ENCODE measurements around the gene PTPRD. TPM values are rescaled to one million over a fixed set of nuclear protein-coding genes. Genes with fewer than 3 reads are reported as not detected.
"Not testable (repeated sequence)": the region's sequence is repeated elsewhere in the genome, so short reads cannot be mapped to it uniquely, and the experiment has no call there.

PTPRD gene
- total RNA-seq, 1 donor from 2014 or later: 336 TPM

DNA sequence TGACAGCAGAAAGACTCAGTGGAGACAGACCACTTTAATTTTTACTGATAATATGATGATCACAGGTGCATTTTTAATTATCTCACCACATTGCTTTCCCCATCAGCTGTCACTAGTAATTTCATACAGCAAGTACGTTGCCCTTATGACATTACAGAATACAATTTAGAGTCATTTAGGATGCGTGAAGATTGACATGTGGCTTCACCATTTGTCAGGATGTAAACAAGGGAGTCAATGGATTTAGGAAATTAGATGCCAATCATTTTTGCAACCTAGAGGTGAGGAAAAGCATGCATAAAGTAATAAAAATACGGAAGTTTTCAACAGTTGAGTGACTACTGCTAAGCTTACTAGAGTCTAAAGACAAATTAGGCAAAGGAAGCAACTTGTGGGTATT lies 1129.6 kb downstream of the PTPRD start:
- DNase-seq: no peak

DNA sequence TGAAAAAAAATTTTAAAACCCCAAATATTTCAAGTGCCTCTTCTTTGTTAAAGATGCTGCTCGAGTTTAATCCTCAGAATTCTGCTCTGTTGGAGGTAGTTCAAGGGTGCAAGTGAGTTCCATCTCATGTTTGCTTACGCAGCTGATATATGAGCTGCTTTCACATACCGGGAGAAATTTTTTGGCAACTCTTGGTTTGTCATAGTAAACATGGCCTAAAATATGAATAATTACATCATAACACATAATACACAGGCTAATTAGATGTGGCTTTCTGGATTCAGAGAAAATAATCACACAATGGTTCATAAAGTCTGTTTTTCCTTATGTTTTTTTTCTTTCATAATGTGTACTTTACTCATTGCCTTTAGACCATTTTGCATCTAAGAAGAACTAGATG lies 1134.1 kb downstream of the PTPRD start:
- DNase-seq: no peak

DNA sequence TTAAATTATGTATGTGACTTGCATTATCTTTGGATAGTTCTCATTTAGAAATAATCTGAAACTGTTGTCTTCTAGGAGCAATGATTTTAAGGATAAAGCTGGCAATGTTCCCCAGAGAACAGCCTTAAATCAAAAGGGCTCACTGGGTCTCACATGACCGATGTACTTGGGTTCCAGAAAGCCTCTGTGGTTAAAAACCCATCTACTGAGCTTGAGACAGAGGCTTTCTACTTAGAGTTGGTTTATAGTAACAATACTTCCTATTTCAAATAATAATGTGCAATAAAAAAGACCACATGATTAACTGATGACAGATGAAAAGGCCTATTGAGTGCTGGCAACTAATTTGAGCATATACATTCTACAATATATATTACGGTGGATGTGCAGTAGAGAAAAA lies 1143.5 kb downstream of the PTPRD start:
- no peak for DNase-seq

DNA sequence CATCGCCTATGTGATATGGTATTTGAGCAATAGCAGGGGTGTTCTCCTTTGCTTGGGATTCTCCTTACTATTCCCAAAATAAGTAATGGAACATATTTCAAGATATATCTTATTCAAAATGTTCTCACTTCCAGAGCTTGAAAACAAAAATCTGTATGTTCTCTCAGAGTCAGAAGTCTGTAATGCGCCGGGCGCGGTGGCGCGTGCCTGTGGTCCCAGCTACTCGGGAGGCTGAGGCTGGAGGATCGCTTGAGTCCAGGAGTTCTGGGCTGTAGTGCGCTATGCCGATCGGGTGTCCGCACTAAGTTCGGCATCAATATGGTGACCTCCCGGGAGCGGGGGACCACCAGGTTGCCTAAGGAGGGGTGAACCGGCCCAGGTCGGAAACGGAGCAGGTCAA lies 1170.9 kb downstream of the PTPRD start:
- DNase-seq: not testable (repeated sequence)

DNA sequence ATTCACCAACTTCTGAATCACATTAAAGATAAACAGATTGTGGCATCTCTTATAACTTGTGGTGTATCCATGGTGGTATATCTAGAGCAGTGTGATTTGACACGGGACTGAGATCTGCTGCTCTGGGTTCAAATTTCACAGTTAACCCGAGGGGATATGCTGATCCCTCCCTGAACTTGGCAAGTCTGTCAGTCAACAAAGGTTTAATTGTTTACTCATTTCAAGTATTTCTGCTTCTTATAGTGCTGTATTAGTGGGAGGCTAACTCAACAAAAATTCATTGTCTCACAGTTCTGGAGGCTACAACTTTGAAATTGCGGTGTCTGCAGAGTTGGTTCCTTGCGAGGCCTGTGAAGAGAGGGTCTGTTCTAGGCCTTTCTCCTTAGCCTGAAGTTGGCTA lies 1175.2 kb downstream of the PTPRD start:
- DNase-seq: no peak

DNA sequence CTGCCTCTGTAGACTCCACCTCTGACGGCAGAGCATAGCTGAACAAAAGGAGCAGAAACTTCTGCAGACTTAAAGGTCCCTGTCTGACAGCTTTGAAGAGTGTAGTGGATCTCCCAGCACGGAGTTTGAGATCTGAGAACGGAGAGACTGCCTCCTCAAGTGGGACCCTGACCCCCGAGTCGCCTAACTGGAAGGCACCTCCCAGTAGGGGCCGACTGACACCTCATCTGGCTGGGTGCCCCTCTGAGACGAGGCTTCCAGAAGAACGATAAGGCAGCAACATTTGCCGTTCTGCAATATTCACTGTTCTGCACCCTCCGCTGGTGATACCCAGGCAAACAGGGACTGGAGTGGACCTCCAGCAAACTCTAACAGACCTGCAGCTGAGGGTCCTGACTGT lies 1186.3 kb downstream of the PTPRD start:
- not testable (repeated sequence) for DNase-seq

DNA sequence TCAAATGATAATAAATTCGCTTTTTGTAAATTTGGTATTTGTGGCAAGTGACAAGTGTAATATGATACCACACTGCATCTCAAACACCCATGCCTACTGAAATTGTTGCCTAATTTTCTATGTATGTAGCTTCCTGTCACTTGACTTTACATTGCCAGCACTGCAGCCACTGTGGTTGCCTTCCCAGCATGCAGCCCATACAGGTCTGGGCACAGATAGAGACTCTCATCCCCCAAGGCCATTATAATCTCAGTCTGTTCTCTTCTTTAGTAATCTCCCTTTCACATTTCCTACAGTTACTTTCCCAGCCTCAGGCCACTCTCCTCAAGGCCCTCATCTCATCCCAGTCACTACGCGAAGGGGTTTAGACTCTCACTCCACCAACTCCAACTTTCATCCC lies 1200.6 kb downstream of the PTPRD start:
- DNase-seq: no peak

DNA sequence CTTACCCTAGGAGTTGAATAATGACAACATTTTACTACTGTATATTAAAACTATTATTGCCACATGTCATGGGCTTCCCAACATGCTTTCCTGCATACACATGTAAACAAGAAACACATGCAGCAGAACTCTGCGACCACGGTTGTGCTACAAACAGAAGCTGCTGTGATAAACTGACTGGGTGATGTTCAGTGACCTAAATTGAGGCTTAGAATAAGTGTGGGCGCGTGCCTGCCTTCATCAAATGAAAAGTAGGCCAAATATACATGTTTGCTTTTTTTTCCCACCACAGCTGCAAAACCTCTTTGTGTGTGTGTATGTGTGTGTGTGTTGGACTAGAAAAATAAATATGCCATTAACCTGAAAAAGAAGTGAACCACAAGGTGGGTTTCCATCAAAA lies 1202.1 kb downstream of the PTPRD start:
- no peak for DNase-seq

DNA sequence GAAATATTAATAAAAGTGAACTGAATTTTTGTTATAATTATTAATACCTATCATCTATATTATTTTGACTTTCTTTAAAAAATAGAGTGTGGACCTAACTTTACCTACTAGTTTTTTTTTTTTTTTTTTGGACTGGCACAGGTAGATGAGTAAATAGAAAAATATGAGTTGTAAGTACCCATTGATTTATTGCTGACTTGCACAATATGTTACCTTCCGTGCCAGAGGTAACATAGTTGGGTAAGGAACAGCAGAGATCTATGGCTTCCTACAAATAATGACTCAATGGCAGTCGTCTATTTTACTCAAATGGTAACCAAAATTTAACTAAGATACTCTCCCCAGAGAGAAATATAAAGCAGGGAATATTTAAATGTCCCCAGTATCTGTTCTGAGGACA lies 1212.8 kb downstream of the PTPRD start:
- DNase-seq: no peak

DNA sequence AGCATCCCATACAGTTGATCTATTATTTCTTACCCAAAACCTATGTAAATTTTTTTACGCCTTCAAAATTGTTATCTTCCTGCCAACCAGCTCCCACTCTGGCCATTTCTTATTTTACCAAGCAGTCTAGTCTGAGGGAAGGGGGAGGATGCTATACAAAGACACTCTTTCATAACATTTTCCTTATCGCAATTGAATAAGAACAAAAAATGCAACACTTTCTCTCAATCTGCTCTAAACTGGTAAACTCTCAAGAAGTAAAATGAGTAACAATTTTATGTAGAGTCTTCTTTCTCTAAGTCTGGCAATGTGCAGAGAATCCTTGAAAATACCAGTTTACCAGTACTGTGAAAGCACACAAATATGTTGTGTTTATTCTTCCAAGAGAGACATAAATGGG lies 1216.3 kb downstream of the PTPRD start:
- DNase-seq: no peak

DNA sequence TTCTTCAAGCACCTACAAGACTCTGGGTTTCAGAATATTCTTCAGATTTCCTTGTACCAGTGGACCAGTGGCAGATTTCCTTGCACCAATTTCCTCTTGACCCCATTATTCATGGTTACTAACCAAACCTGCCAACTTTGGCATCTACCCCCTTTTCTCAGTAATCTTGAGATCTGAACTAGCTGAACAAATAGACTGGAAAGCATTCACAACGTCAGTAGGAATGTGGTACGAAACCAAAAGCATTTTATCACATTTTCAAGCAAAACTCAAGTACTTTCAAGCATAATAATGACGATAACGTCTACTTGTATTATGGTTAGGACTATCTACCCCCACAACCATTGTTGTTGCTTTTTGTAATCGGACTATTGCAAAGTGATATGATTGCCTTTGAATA lies 1217.3 kb downstream of the PTPRD start:
- no peak for DNase-seq

DNA sequence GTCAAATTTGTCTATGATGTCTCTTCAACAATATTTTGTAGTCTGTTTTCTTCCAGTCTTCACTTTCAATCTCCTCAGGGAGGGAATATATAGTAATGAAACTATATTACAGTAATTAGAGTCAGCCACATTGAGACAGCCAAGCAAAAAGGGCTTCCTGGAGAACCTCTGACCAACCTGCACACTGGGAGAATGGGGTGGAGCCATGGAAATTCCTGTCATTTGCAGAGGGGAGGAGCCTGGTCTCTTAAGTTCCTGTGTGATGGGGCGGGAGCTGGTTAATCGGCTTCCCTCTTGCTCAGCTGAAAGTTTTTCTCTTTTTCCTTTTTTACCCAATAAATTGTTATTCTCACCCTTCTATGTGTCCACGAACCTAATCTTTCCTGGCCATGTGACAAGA lies 1220.0 kb downstream of the PTPRD start:
- no peak for DNase-seq

DNA sequence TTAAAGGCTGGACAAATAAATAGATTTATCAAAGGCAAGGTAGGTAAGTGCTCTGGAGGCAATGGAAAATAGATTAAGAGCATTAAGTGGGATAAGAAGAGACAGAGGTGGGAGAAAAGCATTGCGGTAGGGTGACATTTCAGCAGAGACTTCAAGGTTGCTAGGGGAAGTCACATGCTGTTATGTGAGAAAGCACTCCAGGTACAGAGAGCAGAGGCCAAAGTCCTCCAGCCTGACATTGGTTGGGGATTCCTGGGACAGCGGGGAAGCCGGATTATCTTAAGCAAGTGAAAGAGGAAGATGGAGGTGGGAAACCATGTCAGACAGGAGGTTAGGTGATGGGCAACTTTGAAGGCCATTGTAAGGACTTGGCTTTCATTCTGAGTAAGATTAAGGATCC lies 1222.9 kb downstream of the PTPRD start:
- no peak for DNase-seq

DNA sequence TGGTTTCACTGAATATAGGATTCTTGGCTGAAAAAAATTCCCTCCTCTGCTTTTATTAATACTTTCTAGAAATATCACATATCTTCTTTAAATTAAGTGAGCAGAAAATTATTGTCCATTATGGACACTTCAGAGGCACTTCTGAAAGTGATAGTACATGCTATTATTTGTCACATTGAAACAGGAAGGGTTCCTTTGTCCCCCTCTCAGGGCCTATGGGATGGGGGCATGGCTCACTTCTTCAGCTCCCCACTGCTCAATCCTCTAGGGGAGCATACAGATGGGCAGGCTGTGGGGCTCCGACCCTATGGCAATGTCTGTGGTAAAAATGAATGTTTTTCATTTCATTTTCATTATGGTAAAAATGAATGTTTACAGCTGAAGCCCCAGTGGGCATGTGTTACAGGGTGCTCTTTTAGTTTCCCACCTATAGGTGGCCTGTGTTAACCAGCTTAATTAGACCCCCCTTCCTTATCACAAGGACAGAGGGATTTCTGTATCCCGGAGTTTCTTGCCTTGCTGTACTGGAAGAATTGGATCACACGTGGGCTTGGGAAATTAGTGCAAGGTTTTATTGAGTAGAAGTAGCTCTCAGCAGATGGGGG lies 1225.2 kb downstream of the PTPRD start:
- DNase-seq: no peak

DNA sequence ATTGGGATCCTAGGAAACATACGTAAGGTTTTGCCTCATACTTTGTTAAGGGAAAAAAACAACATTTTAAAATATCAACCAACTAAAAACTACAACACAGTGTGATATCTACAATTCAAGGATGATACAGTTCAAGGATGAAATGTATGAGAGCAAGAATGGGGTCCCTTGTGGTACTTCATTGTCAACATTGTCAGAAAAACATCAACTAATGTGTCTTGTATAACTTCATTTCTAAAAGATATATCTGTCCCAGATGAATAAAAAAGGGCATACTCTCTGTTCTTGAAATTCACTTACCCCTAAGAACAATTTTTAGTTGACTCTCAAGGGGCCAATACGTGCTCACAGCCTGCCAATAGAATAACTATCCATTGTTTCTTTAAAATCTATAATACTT lies 1250.5 kb downstream of the PTPRD start:
- no peak for DNase-seq

DNA sequence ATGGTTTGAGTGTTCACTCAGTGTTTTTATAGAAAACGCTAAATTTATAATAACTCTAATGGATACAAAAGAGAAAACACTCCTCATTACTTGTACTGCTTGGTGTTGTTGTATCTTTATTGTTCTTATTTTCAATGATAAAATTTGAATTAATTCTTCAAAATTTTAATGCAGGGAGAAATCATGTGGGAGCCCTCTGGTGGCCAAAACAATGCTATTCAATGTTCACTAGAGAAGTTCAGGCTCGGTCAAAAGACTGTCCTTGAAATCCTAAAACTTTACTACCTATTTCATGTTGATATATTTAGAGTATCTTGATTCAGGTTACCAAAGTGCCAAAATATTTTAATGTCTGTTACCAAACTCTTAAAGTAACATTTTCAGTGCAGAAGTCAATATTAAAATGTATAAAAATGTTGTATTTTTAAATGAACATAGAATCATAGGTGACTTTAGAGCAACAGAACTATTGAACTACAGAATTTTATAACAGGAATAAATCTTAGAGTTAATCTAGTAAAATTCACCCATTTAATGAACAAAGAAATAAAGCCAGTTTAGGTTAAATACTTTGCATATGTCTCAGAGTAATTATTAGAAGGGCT lies 1259.8 kb downstream of the PTPRD start:
- DNase-seq: no peak

DNA sequence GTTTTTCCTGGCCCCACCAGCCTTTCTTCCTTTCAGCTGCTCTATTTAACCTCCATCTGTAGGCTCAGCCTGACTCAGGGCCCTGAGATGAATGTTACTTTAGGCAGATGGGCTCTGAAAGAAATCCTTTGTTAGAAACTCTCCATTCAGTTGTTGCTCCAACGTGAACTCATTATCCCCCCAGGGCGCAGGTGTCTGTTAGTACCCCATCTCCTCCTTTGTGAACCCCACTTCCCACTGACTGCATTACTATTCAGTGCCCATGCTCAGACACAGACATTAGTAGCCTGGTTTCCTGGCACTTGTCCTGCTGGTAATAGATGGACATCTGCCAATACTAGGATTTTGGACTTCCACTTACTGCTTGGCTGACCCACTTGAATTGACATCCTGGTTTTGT lies 1271.6 kb downstream of the PTPRD start:
- DNase-seq: no peak

DNA sequence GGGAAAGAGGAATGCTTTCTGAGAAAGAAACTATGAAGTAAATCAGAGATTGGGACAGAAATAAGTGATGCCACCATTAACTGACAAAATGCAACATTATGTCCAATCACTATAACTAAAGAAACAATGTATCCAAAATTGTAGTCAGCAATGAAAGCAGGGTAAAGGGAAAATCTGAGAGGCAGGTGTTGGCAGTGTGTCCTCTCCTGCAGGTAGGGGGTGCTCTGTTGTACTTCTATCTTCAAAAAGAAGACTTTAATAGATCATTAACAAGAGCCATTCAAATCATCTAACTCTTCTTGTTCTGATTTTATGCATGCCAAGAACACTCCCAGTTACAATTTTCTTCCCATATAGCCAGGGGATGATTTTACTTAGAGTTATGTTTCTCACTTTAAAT lies 1275.7 kb downstream of the PTPRD start:
- no peak for DNase-seq

DNA sequence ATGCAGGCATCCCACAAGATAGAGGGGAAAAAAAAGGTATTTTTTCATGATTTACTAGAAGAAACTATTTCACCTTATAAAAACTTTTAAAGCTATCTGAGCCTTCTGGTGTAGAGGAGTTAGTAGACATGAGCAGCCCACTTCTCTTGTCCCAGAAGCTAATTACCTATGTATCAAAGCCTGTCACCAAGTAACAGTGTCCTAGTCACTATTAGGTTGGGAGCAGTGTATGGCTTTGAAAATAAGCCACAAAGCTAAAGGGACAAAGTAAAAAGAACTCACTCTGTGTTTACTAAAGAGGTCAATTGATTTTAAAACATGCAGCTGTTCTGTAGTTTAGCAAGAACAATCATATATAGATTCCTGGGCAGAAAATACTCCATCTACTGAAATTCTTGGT lies 1286.1 kb downstream of the PTPRD start:
- DNase-seq: no peak

DNA sequence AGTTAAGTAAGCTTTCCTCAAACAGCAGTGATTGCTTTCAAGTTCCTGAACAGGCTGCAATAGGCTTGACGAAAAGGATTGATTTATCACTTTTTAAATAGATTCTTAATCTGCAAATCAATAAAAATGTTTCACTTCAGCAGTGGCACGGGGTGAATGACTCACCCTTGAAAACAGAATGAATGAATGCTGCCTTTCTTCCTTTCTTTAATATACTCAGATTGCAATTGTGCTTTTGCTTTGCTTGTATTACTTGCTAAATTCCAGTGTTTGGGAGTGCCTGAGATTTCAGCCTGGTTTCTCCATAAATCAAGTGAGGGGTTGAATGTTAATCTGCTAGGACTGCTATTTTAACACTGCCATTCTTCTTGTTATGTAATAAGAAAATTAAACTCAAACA lies 1293.8 kb downstream of the PTPRD start:
- DNase-seq: no peak

DNA sequence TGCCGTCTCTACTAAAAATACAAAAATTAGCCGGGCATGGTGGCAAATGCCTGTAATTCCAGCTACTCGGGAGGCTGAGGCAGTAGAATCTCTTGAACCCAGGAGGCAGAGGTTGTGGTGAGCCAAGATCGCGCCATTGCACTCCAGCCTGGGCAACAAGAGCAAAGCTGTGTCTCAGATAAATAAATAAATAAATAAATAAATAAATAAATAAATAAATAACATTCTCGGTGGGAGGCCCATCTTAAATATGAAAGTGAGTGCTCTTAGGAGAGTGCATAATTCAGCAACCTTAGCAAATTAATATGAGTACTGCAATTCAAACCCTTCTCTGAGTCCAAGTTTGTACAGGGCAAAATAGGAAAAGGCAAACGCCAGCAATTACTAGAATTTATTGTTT lies 1302.1 kb downstream of the PTPRD start:
- not testable (repeated sequence) for DNase-seq

DNA sequence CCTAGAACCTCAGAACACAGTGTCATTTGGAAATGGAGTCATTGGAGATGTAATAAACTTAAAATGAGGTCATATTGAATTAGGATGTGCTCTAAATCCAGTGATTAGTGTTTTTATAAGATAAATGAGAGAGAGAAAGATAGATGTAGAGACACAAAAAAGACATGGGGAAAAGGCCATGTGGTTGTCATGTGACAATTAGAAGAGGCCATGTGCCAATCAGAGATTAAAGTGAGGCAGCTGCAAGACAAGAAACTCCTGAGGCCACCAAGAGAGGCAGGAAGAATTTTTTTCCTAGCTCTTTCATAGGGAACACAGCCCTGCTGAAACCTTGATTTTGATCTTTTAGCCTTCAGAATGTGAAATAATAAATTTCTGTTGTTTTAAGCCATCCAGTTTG lies 1307.2 kb downstream of the PTPRD start:
- no peak for DNase-seq

DNA sequence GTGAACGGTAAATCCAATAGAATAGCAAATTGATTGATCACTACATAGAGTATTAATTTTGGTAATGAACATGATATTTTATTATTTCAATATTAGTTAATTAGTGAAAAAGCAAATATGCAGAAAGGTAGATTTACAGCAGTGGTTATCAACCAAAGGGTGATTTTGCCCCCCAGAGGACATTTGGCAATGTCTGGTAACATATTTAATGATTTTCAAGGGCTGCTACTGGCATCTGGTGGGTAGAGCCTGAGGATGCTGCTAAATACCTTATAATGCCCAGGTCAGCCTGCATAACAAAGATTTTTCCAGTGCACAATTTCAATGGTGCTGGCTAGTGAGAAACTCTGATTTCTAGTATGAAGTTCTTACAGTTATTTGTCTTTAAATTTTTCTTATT lies 1313.7 kb downstream of the PTPRD start:
- DNase-seq: no peak

DNA sequence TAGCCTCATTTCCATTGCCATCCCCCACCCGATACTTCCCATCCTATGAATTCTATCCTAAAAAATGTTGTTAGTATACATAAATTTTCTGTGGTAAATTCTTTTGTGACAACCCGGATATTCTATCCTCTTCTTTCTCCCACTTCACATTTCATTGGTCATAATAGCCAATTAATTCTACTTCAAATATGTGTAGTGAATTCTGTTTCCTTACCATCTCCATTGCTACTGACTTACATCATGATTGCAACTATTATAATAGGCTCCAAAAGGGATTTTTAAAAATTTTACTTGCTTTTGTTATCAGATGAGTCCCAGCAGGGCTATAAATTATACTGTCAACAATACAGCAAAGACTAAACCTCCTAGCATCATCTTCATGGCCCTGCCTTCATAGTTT lies 1326.8 kb downstream of the PTPRD start:
- no peak for DNase-seq

DNA sequence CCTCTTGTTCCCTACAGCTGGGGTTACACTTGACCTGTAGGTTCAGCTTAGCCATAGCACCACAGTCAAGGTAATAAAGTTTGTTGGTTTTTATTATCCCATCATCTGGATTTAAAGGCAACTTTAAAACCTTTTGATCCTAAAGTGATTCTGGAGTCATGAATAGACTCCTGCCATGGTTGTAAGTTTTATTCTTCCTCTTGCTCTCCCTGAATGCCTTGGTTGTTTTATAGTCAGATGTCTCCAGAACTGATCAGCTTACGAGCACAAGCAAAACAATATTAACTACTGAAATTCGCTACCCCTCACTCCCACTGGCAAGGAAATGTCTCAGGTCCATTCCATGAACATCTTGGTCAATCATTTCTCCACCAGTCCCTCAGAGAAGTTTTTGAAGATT lies 1328.6 kb downstream of the PTPRD start:
- no peak for DNase-seq
